Muscle layer of colon (tissue), 2 donors: Measurements from ENCODE around the gene SAP30.

Experiments
- H3K27ac ChIP-seq: one replicate; pipeline ENCODE4 v1.7.0; 2013; ENCODE audit warnings: low read depth, mild to moderate bottlenecking, low read length, moderate library complexity
- H3K27me3 ChIP-seq, 2 donors: one replicate each; pipeline ENCODE4 v1.7.0; 2013; ENCODE audit warnings: low read length in 2 of 2, mild to moderate bottlenecking in 2 of 2; ENCODE audit not compliant: insufficient read depth in 2 of 2, control insufficient read depth in 1 of 2
- H3K36me3 ChIP-seq: one replicate; pipeline ENCODE4 v1.7.0; 2013; ENCODE audit warnings: mild to moderate bottlenecking, low read length; ENCODE audit not compliant: insufficient read depth
- H3K4me1 ChIP-seq: one replicate; pipeline ENCODE4 v1.7.0; 2013; ENCODE audit warnings: mild to moderate bottlenecking, low read length; ENCODE audit not compliant: insufficient read depth
- H3K4me3 ChIP-seq, 2 donors: one replicate each; pipeline ENCODE4 v1.7.0; 2013; ENCODE audit warnings: low read length in 2 of 2, low read depth in 1 of 2, mild to moderate bottlenecking in 1 of 2, moderate library complexity in 1 of 2
- H3K9ac ChIP-seq: one replicate; pipeline ENCODE4 v1.7.0; 2013; ENCODE audit warnings: low read length
- H3K9me3 ChIP-seq: one replicate; pipeline ENCODE4 v1.7.0; 2013; ENCODE audit warnings: mild to moderate bottlenecking, low read length
- donor health status: abdominal sarcoma.
- donor health status: Adenocarcinoma of cecum.

SAP30 gene

DNA sequence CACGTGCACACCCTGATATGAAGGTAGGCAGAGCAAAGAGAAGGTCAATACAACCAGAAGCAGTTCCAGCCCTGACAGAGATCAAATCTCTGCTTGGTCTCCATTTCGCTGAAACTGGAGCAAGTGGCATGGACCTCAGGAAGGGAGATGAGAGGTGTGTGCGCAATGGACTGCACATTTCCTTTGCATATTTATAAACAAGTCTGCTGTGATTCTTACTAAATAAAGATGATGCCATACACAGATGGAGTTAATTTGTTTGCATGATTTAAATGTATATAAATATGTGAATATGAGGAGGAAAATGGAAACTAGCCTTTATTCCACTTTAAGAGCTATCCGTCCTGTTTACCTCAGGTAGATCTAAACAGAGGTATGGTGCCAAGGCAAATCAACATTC, 30.3 kb downstream of the SAP30 start:
- no peak overlapping the region for H3K9ac ChIP-seq
- H3K9me3 ChIP-seq = no peaks in the 10 kb centered on the region
- H3K36me3 ChIP-seq = peaks cover 5% of the 10 kb centered on the region
- H3K27me3 ChIP-seq = no peaks in the 10 kb centered on the region
- no peak overlapping the region for H3K4me3 ChIP-seq
- H3K27ac ChIP-seq = no peak overlapping the region
- peaks cover 22% of the 10 kb centered on the region for H3K4me1 ChIP-seq

DNA sequence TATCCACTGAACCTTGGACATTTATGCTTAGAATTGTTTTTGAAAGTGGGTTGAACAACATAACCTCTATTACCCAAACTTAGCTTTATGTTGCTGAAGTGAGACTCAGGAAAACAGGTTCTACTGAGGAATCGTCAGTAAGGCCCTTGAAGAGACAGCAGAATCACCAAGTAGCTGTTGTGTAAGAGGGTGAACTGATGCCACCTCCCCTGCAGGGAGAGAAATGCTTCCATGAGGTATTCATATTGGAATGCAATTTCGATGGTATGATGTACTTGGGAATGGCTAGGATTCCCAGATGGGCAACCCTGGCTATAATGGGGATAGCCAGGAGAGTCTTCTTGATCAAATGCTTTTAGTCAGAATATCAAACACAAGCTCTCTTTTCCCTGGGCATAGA, 32.3 kb downstream of the SAP30 start:
- H3K27me3 ChIP-seq = no peaks in the 10 kb centered on the region
- H3K4me1 ChIP-seq = peaks cover 14% of the 10 kb centered on the region
- H3K4me3 ChIP-seq = no peak overlapping the region
- H3K36me3 ChIP-seq = peaks cover 5% of the 10 kb centered on the region
- H3K9ac ChIP-seq = no peak overlapping the region
- no peak overlapping the region for H3K27ac ChIP-seq
- H3K9me3 ChIP-seq = no peaks in the 10 kb centered on the region

DNA sequence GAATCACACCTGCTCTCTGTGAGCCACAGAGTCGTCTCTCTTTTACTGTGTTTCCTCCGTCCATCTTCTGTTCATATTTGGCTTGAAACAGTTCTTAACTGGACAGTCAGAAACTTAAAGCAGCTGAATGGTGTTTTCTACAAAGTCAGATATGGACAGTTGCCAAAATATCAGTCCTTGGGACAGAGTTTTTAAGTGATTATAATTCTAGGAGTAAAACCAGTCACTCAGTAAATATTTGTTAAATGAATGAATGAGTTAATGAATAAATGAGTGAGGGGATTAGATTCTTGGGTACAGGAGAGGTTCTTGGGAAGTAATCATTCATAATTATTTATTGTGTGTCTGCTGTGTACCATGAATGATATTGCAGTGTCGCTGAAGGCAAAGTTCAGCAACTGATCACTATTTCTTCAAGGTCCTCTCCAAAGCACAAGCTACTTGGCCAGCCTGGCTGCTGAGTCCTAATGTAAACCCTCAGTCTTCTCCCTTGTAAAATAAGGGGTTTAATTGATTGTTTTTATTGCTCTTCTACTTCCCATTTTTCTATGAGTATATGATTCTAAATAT, 33.6 kb downstream of the SAP30 start:
- Histone ChIP-seq H3K27me3 (no peaks in the 10 kb centered on the region), H3K9ac (no peak overlapping the region), H3K4me3 (no peak overlapping the region), H3K4me1 (peaks cover 3% of the 10 kb centered on the region), H3K27ac (no peak overlapping the region), H3K36me3 (peaks cover 5% of the 10 kb centered on the region), H3K9me3 (no peaks in the 10 kb centered on the region)

DNA sequence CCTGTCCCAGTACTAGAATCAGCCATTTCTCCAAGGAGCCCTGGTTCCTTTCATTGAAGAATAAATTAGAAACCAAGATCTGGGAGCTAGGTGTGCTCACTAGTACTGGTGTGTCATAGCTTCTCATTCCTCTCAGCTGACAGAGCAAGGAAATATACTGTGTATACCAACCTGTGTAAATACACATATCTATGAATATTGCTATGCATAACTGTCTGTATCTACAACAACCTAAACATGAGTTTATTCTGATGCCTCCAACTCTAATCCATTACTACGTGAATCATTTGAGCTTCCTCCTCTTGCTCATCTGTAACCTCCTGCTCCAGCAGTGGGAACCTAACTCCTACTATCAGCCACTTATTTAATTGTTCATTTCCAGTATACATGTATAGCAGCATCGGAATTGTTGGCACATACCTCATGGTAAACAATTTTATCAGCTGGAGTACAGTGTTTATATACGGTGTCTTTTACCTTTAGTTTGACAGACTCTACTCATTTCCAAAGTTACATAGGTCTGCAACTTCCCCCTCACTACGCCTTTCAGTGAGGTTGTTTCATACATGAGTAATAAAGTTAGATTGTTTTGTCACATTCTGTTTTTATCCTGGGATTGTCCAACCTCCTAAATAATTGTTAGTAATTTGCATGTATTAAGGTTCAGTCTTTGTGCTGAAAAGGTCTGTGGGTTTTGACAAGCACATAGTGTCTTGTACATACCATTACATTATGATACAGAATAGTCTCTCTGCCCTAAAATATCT, 35.3 kb downstream of the SAP30 start:
- Histone ChIP-seq H3K36me3 (peaks cover 5% of the 10 kb centered on the region), H3K27me3 (no peaks in the 10 kb centered on the region), H3K9me3 (no peaks in the 10 kb centered on the region), H3K4me3 (no peak overlapping the region), H3K9ac (no peak overlapping the region), H3K4me1 (no peaks in the 10 kb centered on the region), H3K27ac (no peak overlapping the region)

DNA sequence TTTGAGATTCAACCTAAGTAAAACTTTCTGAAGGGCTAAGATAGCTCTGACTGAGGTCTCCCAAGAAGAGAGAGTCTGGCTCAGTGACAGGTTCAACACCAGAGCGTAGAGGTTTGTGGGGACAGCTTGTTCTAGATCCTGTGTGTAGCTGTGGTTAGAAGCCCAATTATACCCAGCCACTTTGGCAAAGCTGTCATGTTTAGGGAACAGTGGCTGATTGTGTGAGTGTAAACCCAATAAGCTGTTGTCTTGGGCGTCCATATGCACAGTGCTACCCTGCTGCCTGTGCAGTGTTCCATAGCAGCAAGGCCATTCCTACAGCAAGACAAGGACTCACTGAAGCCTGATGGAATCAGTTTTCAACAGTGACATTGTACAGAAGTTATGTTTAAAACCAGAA, 39.3 kb downstream of the SAP30 start:
- Histone ChIP-seq H3K27ac (no peak overlapping the region), H3K9ac (no peak overlapping the region), H3K9me3 (no peaks in the 10 kb centered on the region), H3K4me1 (no peaks in the 10 kb centered on the region), H3K27me3 (no peaks in the 10 kb centered on the region), H3K4me3 (no peak overlapping the region), H3K36me3 (no peaks in the 10 kb centered on the region)

DNA sequence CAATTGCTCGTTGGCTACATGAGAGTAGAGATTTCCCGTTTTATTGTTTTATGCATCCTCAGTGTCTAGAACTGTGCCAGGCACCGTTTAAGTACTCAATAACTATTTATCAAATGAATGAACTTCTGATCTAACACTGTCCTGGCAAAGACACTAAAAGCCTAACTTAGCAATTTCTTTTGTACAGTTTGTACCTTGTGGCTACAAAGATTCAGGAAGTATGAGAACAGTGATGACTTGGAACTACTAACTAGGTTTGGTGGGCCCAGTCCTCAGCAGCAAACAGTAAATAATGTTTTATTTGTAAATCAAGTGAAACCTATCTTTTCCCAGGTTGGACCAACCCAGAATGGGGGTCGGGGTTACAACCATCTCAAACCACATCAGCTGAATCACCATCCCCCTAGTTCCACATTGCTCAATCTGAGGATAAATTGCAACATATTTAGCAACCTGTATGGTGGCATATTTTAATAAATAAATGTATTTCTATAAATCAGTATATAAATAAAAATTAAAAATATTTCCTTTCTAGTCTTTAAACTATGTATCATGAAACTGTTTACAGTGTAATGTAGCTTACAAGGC, 40.4 kb downstream of the SAP30 start:
- Histone ChIP-seq H3K36me3 (no peaks in the 10 kb centered on the region), H3K27me3 (no peaks in the 10 kb centered on the region), H3K4me1 (no peaks in the 10 kb centered on the region), H3K4me3 (no peak overlapping the region), H3K9ac (no peak overlapping the region), H3K27ac (no peak overlapping the region), H3K9me3 (no peaks in the 10 kb centered on the region)

DNA sequence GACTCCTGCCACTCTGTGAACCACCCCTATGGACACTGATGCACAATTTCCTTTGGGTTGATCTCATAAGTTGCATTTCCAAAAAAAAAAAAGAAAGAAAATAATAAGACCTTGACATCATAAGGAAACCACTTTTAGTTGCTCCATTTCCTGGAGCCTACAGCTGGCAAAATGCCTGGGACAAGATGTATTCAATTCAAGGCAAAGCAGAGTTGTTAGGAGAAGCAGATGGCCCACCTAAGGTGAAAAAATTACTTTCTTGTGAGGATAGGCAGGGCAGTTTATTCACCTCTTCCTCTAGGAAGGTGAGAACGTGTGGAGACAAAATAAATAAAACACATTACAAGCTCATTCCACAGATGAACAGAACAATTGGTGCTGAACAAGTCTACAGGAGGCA, 42.3 kb downstream of the SAP30 start:
- no peaks in the 10 kb centered on the region for H3K4me1 ChIP-seq
- no peaks in the 10 kb centered on the region for H3K9me3 ChIP-seq
- no peak overlapping the region for H3K4me3 ChIP-seq
- no peak overlapping the region for H3K9ac ChIP-seq
- H3K27ac ChIP-seq = no peak overlapping the region
- H3K36me3 ChIP-seq = no peaks in the 10 kb centered on the region
- H3K27me3 ChIP-seq = no peaks in the 10 kb centered on the region

DNA sequence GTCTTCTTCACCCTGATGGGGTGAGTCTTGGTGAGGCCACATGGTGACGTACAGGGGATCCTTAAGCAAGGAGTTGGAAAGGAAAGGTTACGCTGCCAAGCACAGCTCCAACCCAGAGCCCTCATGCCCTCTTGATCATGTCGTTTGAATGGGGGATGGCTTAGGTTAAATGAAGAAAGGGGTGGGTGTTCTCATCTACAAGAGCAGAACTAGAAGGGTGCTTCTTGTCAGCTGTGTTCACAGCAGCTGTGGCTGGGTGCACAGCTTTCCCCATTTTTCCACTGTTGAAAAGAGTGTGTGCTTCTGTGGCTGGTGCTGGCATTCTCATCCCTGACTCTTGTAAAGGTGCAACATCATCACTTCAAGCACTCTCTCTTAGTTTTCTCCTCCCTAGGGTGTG, 43.7 kb downstream of the SAP30 start:
- H3K9ac ChIP-seq = no peak overlapping the region
- H3K36me3 ChIP-seq = no peaks in the 10 kb centered on the region
- no peaks in the 10 kb centered on the region for H3K4me1 ChIP-seq
- no peaks in the 10 kb centered on the region for H3K9me3 ChIP-seq
- H3K27me3 ChIP-seq = no peaks in the 10 kb centered on the region
- H3K27ac ChIP-seq = no peak overlapping the region
- H3K4me3 ChIP-seq = no peak overlapping the region

DNA sequence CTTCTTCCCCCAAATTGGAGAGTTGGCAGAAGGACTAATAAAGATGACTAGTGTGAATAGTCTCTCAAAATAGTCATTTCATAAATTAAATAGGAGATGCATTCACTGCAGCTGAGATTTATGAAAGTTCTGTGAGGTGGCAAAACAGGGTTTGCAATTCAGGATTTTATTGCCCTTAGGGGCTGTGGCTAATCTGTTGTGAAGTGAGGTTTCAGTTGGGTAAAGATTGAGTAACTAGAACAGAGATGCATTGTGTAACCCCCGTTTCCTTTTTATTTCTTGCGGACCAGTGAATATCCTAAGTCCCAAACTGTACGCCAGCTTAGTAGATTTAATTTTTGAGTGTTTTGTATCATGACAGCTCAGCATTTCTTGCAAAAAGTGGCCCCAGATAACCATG, 44.3 kb downstream of the SAP30 start:
- H3K4me1 ChIP-seq = no peaks in the 10 kb centered on the region
- H3K9ac ChIP-seq = no peak overlapping the region
- H3K4me3 ChIP-seq = no peak overlapping the region
- H3K27ac ChIP-seq = no peak overlapping the region
- no peaks in the 10 kb centered on the region for H3K36me3 ChIP-seq
- no peaks in the 10 kb centered on the region for H3K9me3 ChIP-seq
- H3K27me3 ChIP-seq = no peaks in the 10 kb centered on the region

DNA sequence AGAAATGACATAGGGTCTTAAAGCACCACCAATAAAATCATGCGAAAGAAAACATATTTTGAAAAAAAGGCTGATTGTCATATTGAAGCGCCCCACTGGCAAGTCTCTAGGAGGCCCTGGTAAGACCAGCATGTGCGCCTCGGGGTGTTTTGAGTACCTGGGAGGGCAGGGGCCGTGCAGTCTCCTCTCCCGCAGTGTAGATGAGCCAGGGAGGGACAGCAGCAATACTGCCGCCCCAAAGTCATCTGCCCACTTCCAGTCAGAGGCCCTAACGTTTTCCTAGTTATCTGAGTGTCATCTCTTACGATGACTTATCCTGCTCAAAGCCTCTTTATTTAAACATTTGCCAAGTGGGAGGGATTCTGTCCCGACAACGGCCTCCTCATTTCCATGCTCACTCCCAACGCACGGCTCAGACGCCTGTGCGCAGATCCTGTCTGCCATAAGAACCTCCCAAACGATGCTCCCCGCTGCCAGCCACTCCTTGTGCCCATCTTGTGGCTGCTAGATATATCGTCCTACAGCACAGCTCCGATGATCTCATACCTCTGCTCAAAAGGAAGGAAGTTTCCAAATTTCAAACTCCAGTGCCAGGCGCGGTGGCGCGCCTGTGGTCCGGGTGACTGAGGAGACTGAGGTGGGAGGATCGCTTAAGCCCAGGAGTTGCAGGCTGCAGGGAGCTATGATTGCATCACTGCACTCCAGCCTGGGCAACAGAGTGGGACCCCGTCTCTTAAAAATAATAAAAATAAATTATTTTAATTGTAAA, 45.3 kb downstream of the SAP30 start:
- H3K4me1 ChIP-seq = peaks cover 5% of the 10 kb centered on the region
- H3K9me3 ChIP-seq = no peaks in the 10 kb centered on the region
- H3K9ac ChIP-seq = no peak overlapping the region
- H3K27me3 ChIP-seq = no peaks in the 10 kb centered on the region
- H3K4me3 ChIP-seq = no peak overlapping the region
- H3K27ac ChIP-seq = no peak overlapping the region
- no peaks in the 10 kb centered on the region for H3K36me3 ChIP-seq

DNA sequence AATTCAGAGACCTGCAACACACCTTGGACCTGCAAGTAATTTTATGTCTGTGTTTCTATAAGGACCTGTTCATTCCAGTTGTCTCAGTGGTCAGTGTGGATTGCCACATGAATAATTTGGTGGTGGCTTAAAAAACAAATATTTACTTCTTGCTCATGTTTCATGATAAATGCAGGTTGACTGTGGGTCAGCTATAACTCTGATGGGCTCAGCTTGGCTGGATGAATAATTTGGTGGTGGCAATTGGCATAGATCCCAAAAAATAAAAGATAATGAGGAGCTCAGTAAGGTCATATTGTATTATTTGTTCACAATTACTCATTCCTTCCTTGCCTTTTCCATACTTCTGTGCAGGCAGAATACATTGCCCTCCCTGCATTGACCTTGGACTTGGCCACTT, 47.1 kb downstream of the SAP30 start:
- Histone ChIP-seq H3K9ac (no peak overlapping the region), H3K4me1 (peaks cover 6% of the 10 kb centered on the region), H3K27ac (no peak overlapping the region), H3K36me3 (no peaks in the 10 kb centered on the region), H3K9me3 (no peaks in the 10 kb centered on the region), H3K4me3 (no peak overlapping the region), H3K27me3 (no peaks in the 10 kb centered on the region)
